GM12878 (cell line): ENCODE results near the gene HIF3A. TPM values are rescaled to one million over a fixed set of nuclear protein-coding genes. Genes with fewer than 3 reads are reported as not detected.

Source experiments
- ATAC-seq: fragments of 200-7000 bp; cut with Tn5 transposase; 3 replicates; pipeline ENCODE4 v1.9.1; 2020; ENCODE audit warnings: mild to moderate bottlenecking, moderate library complexity
- BruUV-seq: library from RNA; stranded (reverse); fragments of 400-500 nt; replicated peaks from 2 replicates; lab custom pipeline; 2021; lab: Mats Ljungman, UMichigan
- CTCF ChIA-PET: fragments of 300-600 bp; sonication (Branson Sonifier 250); formaldehyde crosslinking; extraction: SDS; loops from one replicate; lab custom pipeline; 2021; ENCODE audit warnings: inconsistent platforms; lab: Yijun Ruan, JAX
- POLR2A ChIA-PET: fragments of 350-600 bp; formaldehyde crosslinking; extraction: SDS; loops from one replicate; lab custom pipeline; 2021; ENCODE audit warnings: inconsistent platforms; lab: Charles Lee
- RAD21 ChIA-PET: fragments of 300-600 bp; sonication (Branson Sonifier 250); formaldehyde crosslinking; loops from one replicate; lab custom pipeline; 2023; ENCODE audit warnings: antibody characterized with exemption; ENCODE audit not compliant: unreplicated experiment; lab: Charles Lee
- SMC1A ChIA-PET: fragments of 300-600 bp; sonication (Branson Sonifier 250); formaldehyde crosslinking; loops from one replicate; lab custom pipeline; 2023; ENCODE audit not compliant: unreplicated experiment, uncharacterized antibody; lab: Charles Lee
- DNase-seq: peaks from one replicate; pipeline ENCODE4 v3.0.0-alpha.2; 2011; ENCODE audit warnings: low read depth, low spot score
- FAIRE-seq: peaks from 3 replicates; lab custom pipeline; 2011; peaks lifted over from hg19 to GRCh38; lab: Jason Lieb, UNC
- H2AFZ ChIP-seq: 2 replicates; pipeline ENCODE4 v1.6.0; 2011; ENCODE audit warnings: low read depth, low read length, control low read depth; ENCODE audit not compliant: control insufficient read depth
- H3K27ac ChIP-seq: 2 replicates; pipeline ENCODE4 v1.5.1; 2011; ENCODE audit warnings: control low read depth; ENCODE audit not compliant: control insufficient read depth, insufficient read depth
- H3K27me3 ChIP-seq, 2 experiments: replicated peaks in 1 of 2; 2 replicates each; pipeline versions ENCODE4 v1.6.0 to v1.6.1; 2011; ENCODE audit warnings: low read length in 1 of 2; ENCODE audit not compliant: control insufficient read depth in 2 of 2, insufficient read depth in 2 of 2
- H3K36me3 ChIP-seq, 2 experiments: 2 replicates each; pipeline ENCODE4 v1.5.1; 2011; ENCODE audit warnings: low read length in 1 of 2; ENCODE audit not compliant: control insufficient read depth in 2 of 2, insufficient read depth in 2 of 2
- H3K4me1 ChIP-seq: 2 replicates; pipeline ENCODE4 v1.6.1; 2011; ENCODE audit warnings: mild to moderate bottlenecking, low read length, moderate library complexity, mixed read lengths; ENCODE audit not compliant: control insufficient read depth, insufficient read depth
- H3K4me2 ChIP-seq: 2 replicates; pipeline ENCODE4 v1.6.0; 2011; ENCODE audit warnings: control low read depth; ENCODE audit not compliant: control insufficient read depth, insufficient read depth
- H3K4me3 ChIP-seq: fragments of 200-600 bp; sonication (generic); 2 replicates; pipeline ENCODE4 v1.5.1; 2016
- H3K79me2 ChIP-seq: 2 replicates; pipeline ENCODE4 v1.6.0; 2011; ENCODE audit warnings: low read length; ENCODE audit not compliant: control insufficient read depth, insufficient read depth
- H3K9ac ChIP-seq: 2 replicates; pipeline ENCODE4 v1.8.0; 2011; ENCODE audit warnings: low read length, control low read depth, mixed read lengths; ENCODE audit not compliant: control insufficient read depth, insufficient read depth
- H3K9me3 ChIP-seq: replicated peaks from 3 replicates; pipeline ENCODE4 v1.5.1; 2011; ENCODE audit warnings: mild to moderate bottlenecking, low read length; ENCODE audit not compliant: control insufficient read depth, insufficient read depth
- H4K20me1 ChIP-seq: 2 replicates; pipeline ENCODE4 v1.6.0; 2011; ENCODE audit not compliant: control insufficient read depth, insufficient read depth
- CHD4 ChIP-seq: fragments of 200-600 bp; sonication (generic); IDR thresholded peaks from 2 replicates; pipeline ENCODE4 v1.6.1; 2016; ENCODE audit warnings: mild to moderate bottlenecking
- EED ChIP-seq: sonication (generic); IDR thresholded peaks from 2 replicates; pipeline ENCODE4 v1.6.1; 2016; ENCODE audit warnings: antibody characterized with exemption, low read depth
- IRF4 ChIP-seq: IDR thresholded peaks from 2 replicates; pipeline ENCODE4 v1.6.1; 2011; ENCODE audit warnings: low read depth, low read length
- JUNB ChIP-seq: IDR thresholded peaks from 2 replicates; pipeline ENCODE4 v1.6.1; 2016; ENCODE audit warnings: antibody characterized with exemption, mild to moderate bottlenecking
- PAX8 ChIP-seq: fragments of 450-650 bp; IDR thresholded peaks from 2 replicates; pipeline ENCODE4 v1.6.1; 2017; ENCODE audit warnings: mild to moderate bottlenecking, moderate library complexity
- RAD21 ChIP-seq: IDR thresholded peaks from 2 replicates; pipeline ENCODE4 v1.6.1; 2011; ENCODE audit warnings: mild to moderate bottlenecking, low read depth, low read length, moderate library complexity; ENCODE audit not compliant: insufficient read depth
- SMC3 ChIP-seq: IDR thresholded peaks from 2 replicates; pipeline ENCODE4 v1.6.1; 2011; ENCODE audit warnings: low read length, improper control_type of control experiment, borderline replicate concordance
- YY1 ChIP-seq: IDR thresholded peaks from 2 replicates; pipeline ENCODE4 v1.6.1; 2011; ENCODE audit warnings: low read depth, mild to moderate bottlenecking, low read length
- WGBS: methylation state at CpG from one replicate; pipeline ENCODE4 v1.1.6; 2016; ENCODE audit warnings: low lambda C conversion rate; ENCODE audit not compliant: insufficient replicate concordance, insufficient coverage; ENCODE audit errors: missing lambda C conversion rate; 5-methylcytosine and 5-hydroxymethylcytosine counted together
- in situ Hi-C: fragments of 300-500 bp; cut with MboI; formaldehyde crosslinking; loops from 9 replicates; pipeline ENCODE4 v1.14.3; 2018; ENCODE audit warnings: mixed read lengths
- intact Hi-C: fragments of 100-400 bp; cut with micrococcal nuclease; formaldehyde crosslinking; loops from one replicate; pipeline ENCODE4 v1.14.2; 2022; ENCODE audit not compliant: unreplicated experiment
- polyA plus RNA-seq, 11 experiments: library from polyadenylated mRNA; depleted of rRNA in 4 of 11; unstranded in 6 of 11; stranded (reverse) in 5 of 11; fragments of >200 nt; fragmentation: Nextera tagmentation in 4 of 11; fragmentation: Illumina TruSeq in 1 of 11; extraction: Ambion mirVana in 4 of 11; extraction: Trizol in 1 of 11; gene quantifications; 1 replicate in 1 of 11; 2 replicates in 10 of 11; pipeline versions ENCODE4 v1.2.1 to v1.2.3, GENCODE V29; 2011 to 2016; ENCODE audit warnings: inconsistent platforms in 2 of 11, missing spikeins in 2 of 11, low read depth in 1 of 11
- total RNA-seq, 4 experiments: library from RNA; depleted of rRNA in 3 of 4; stranded (reverse); fragments of >200 nt in 3 of 4; fragmentation: Illumina TruSeq in 1 of 4; extraction: Trizol in 1 of 4; gene quantifications; 2 replicates each; pipeline versions ENCODE4 v1.2.1 to v1.2.3, GENCODE V29; 2013 to 2021
- TF ChIP-seq, protein P1 (sequence below), 3 experiments: IDR thresholded peaks in 2 of 3; conservative IDR thresholded peaks in 1 of 3; 2 replicates each; pipeline ENCODE4 v1.5.1; 2011; ENCODE audit warnings: low read depth in 3 of 3, low read length in 3 of 3, mild to moderate bottlenecking in 3 of 3, control low read depth in 2 of 3, moderate library complexity in 2 of 3, inconsistent platforms in 1 of 3, mixed read lengths in 1 of 3; ENCODE audit not compliant: control insufficient read depth in 2 of 3, insufficient read depth in 1 of 3; ENCODE audit errors: extremely low read depth in 1 of 3

Gene HIF3A
- total and polyA plus RNA-seq, 10 of the 15 experiments (the other 5 are each of a cell fraction or from before 2014, with no cell fraction given), result 0.03 to 0.20 (median 0.06) TPM; not detected in 5

DNA sequence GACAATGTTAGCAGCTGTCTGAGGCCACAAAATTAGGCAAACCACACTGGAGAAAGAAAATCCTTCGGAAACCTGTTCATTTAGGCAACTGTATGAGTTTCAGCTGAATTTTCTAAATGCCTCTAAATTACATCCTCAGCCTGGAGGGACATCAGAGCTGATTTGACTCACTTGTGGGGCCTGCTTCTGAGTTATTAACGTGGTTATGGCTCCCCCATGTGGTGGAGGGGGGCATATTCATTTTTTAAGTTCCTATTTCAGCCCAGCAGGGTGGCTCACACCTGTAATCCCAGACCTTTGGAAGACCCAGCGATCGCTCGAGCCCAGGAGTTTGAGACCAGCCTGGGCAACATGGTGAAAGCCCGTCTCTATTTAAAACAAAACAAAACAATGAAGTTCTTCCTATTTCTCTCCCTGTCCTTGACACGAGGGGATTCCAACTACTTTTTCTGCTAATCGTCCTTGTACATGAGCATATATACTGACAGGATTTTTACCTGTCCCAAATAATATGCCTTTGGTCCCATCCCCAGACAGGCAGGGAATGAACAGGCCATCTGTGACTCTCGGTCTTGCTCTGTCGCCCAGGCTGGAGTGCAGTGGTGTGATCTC lies 31.5 kb upstream of the HIF3A start:
- Histone ChIP-seq H3K9me3 (no peaks in the 10 kb centered on the region), H3K4me1 (peaks cover 5% of the 10 kb centered on the region; the same call in 1 of the 2 replicates), H3K4me2 (no peak overlapping the region), H2AFZ (no peak overlapping the region), H3K79me2 (no peaks in the 10 kb centered on the region), H3K36me3 (no peaks in the 10 kb centered on the region), H3K27ac (no peak overlapping the region), H3K9ac (no peak overlapping the region), H4K20me1 (no peaks in the 10 kb centered on the region), H3K27me3 (peaks cover 0 to 3% of the 10 kb centered on the region in 2 experiments; a peak in 2 of 4 replicates), H3K4me3 (no peak overlapping the region)
- ChIA-PET SMC1A (interaction anchor here (0.6 to 4.5 kb wide), 13 partner anchors 12 to 241 kb away, joined by 3 to 34 read pairs (median 3); no protein-coding TSS in a partner anchor), POLR2A (no interaction called here), CTCF (interaction anchor here (0.6 to 7.6 kb wide), 19 partner anchors 11 to 1598 kb away, joined by 3 to 105 read pairs (median 3); no protein-coding TSS in a partner anchor), RAD21 (interaction anchor here (0.6 to 3.5 kb wide), 7 partner anchors 74 to 237 kb away, joined by 3 to 23 read pairs (median 5); no protein-coding TSS in a partner anchor)
- TF ChIP-seq JUNB (peak; percentile 46), IRF4 (0 out of 2 replicates have a peak, but pooled peaks have one; percentile 44), SMC3 (peak; percentile 70), PAX8 (no peak), RAD21 (peak; percentile 89), YY1 (0 out of 2 replicates have a peak, but pooled peaks have one; percentile 20), EED (no peak), CHD4 (no peak)
- TF ChIP-seq, protein P1, sequence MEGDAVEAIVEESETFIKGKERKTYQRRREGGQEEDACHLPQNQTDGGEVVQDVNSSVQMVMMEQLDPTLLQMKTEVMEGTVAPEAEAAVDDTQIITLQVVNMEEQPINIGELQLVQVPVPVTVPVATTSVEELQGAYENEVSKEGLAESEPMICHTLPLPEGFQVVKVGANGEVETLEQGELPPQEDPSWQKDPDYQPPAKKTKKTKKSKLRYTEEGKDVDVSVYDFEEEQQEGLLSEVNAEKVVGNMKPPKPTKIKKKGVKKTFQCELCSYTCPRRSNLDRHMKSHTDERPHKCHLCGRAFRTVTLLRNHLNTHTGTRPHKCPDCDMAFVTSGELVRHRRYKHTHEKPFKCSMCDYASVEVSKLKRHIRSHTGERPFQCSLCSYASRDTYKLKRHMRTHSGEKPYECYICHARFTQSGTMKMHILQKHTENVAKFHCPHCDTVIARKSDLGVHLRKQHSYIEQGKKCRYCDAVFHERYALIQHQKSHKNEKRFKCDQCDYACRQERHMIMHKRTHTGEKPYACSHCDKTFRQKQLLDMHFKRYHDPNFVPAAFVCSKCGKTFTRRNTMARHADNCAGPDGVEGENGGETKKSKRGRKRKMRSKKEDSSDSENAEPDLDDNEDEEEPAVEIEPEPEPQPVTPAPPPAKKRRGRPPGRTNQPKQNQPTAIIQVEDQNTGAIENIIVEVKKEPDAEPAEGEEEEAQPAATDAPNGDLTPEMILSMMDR (IDR thresholded peaks at IDR 0.05 in 2 of 3, conservative IDR thresholded peaks at IDR 0.05 in 1 of 3; ENCODE audit: control insufficient read depth in 2 of 3, extremely low read depth in 1 of 3, insufficient read depth in 1 of 3, low read depth in 3 of 3, low read length in 3 of 3), result peak; percentile 70 to 85 (median 76); a peak in 5 of 6 replicates
- 12% methylated on average over 10 of the region's 10 CpGs for WGBS
- ATAC-seq, result peak; percentile 83
- peak; percentile 33 for DNase-seq
- in situ Hi-C loops (loop anchor here (5.0 kb wide), 2 partner anchors 183 to 238 kb away; no protein-coding TSS in a partner anchor), intact Hi-C loops (loop anchor here (1.0 kb wide), 3 partner anchors 183 to 236 kb away; no protein-coding TSS in a partner anchor)
- FAIRE-seq, result peak; percentile 87
- no TSS peak for BruUV-seq
